GM19328 (cell line): ENCODE results near the gene HCK.
"Not testable (repeated sequence)": the region's sequence is repeated elsewhere in the genome, so short reads cannot be mapped to it uniquely, and the experiment has no call there.

Experiments used
- ATAC-seq: cut with Tn5 transposase; IDR thresholded peaks from one replicate; pipeline ENCODE4 v1.9.1; 2021; ENCODE audit warnings: mild to moderate bottlenecking, moderate library complexity; ENCODE audit not compliant: unreplicated experiment

Gene HCK

GRCh38 chr20:32089637-32090362 is 37.8 kb downstream of the HCK start:
- ATAC-seq = no peak

DNA sequence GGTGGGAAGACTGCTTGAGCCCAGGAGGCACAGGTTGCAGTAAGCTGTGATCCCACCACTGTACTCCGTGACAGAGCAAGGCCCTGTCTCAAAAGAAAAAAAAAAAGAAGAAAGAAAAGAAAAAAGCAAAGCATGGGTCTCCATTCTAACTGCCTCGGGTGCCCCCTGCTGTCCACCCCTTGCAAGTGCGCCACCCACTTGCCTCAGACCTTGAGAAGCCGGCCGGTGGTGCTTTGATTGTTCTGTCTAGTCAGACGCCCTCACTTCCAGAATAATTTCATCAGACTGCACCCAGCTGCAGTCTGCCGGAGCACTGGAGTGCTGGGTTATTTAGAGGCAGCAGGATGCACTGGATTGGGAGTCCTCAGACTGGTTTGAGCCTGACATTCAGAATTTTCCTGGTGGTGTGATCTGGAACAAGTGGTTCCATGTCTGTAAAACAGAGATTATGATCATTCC is 39.9 kb downstream of the HCK start:
- no peak for ATAC-seq

- no peak for ATAC-seq
These were observed 46.7 kb downstream of the HCK start for GRCh38 chr20:32098786-32099185.

- ATAC-seq = no peak
These were observed 56.9 kb downstream of the HCK start for GRCh38 chr20:32108814-32109391.

GRCh38 chr20:32109392-32110172 is 57.5 kb downstream of the HCK start, which contains the start of gene TM9SF4:
Gene TM9SF4 (plus strand): TSS chr20:32109714. CDS start chr20:32109741, 27 bp downstream.
- peak; percentile 80 for ATAC-seq

DNA sequence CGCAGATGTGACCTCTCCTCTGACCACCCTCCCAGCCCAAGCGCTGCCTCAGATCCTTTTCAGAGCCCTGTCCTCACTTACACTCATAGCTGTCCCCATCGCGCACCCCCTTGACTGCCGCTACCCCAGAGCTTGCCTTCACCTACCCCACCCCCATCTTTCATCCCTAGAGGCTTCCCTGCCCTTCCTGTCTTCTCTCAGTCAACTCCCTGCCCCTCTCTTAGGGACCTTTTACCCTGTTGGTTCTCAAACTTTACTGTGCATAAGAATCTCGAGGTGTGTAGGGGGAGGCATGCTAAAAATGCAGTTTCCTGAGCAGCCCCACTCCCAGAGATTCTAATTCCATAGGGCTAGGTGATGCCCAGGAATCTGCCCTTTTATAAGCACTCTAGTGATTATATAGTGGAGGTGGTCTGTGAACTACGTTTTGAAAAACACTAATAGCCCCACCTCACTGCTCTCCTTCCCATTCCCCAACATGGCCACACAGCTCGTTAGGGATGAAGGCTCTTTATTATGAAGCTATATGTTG is 58.2 kb downstream of the HCK start:
- no peak for ATAC-seq

DNA sequence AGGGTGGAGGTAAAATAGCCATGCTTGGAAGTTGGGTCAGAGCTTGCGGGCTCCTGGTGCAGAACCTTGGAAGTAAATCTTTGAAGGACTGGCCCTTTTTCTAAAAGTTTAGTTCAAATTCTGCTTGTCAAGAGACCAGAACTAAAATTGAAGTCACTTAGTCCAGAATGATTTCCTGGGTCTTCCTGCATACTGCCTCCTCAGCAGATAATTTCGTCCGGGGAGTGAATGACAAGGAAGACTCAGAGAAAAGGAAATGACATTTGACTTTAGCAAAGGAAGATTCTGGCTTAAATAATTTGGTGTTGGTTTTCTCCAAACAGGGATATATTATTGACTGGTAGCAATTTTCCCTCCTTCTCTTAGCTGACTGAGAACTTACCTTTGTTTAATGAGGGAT is 58.7 kb downstream of the HCK start:
- no peak for ATAC-seq

- ATAC-seq = no peak
These were observed 59.2 kb downstream of the HCK start for GRCh38 chr20:32111156-32111686.

DNA sequence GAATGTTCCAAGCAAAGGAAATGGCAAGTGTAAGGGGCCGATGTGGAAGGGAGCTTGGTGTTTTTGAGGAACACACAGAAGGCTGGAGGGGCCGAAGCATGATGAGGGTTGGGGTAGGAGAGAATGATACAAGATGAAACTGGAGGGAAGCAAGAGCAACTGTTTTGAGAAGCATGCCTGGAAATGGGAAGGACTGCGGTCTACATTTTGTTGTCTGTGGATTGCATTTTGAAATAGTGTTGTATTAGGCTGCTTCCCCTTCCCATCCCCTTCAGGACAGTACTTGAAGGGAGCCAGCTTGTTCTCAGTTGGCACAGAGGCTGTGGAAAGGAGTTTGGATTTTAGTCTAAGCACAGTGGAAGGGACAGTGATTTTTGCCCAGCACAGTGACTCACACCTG is 59.7 kb downstream of the HCK start:
- no peak for ATAC-seq

GRCh38 chr20:32112841-32113240 is 60.8 kb downstream of the HCK start:
- no peak for ATAC-seq

GRCh38 chr20:32113591-32114260 is 61.7 kb downstream of the HCK start:
- ATAC-seq = no peak

GRCh38 chr20:32114305-32114960 is 62.4 kb downstream of the HCK start:
- no peak for ATAC-seq

DNA sequence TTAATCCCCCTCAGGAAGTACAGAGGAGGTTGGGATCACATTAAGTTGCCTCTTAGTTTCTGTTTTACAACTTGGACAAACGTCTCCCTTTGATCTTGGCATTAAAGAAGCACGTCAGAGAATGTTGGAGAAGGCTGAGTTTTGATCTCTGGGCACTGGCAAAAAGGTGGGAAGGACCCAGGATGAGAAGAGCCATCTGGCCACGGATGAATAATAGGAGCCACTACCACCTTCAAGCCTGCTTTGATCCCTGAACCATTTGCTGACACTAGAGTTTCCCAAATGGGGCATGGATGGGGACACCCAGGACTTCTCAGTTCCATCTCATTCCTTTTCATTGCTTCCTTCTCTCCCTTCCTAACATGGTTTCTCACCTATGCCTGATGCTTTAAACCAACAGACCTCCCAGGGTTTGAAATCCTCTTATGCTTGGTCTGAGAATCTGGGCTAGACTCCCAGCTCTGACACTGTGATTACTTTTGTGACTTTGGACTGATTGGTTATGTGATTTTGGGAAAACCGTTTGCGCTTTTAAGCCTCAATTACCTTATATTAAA is 63.2 kb downstream of the HCK start:
- no peak for ATAC-seq

- ATAC-seq = no peak
These were observed 64.1 kb downstream of the HCK start for GRCh38 chr20:32116079-32116521.

- not testable (repeated sequence) for ATAC-seq
These were observed 64.8 kb downstream of the HCK start for GRCh38 chr20:32116796-32117195.

- not testable (repeated sequence) for ATAC-seq
These were observed 66.4 kb downstream of the HCK start for GRCh38 chr20:32118427-32118826.

DNA sequence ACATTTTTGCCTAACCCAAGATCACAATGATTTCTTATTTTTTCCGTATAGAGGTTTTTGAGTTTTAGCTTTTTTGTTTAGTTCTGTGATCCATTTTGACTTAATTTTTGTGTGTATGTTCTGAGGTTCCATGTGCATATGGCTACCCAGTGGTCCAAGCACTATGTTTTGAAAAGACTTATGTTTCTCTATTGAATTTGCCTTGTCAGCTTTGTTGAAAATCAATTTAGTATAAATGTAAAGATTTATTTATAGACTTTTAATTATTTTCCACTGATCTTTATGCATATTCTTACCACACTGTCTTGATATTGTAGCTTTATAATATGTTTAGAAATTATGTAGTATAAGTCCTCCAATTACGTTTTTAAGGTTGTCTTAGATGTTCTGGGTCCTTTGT is 67.7 kb downstream of the HCK start:
- ATAC-seq = no peak

DNA sequence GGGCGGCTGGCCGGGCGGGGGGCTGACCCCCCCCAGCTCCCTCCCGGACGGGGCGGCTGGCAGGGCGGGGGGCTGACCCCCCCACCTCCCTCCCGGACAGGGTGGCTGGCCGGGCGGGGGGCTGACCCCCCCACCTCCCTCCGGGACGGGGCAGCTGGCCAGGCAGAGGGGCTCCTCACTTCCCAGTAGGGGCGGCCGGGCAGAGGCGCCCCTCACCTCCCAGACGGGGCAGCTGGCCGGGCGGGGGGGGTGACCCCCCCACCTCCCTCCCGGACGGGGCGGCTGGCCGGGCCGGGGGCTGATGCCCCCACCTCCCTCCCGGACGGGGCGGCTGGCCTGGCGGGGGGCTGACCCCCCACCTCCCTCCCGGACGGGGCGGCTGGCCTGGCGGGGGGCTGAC is 69.9 kb downstream of the HCK start:
- ATAC-seq = not testable (repeated sequence)

- ATAC-seq = no peak
These were observed 71.0 kb downstream of the HCK start for GRCh38 chr20:32123088-32123487.
